ENCODE data around the gene CRHR2.
"Not testable (repeated sequence)": the region's sequence is repeated elsewhere in the genome, so short reads cannot be mapped to it uniquely, and the experiment has no call there.

The CRHR2 gene

DNA sequence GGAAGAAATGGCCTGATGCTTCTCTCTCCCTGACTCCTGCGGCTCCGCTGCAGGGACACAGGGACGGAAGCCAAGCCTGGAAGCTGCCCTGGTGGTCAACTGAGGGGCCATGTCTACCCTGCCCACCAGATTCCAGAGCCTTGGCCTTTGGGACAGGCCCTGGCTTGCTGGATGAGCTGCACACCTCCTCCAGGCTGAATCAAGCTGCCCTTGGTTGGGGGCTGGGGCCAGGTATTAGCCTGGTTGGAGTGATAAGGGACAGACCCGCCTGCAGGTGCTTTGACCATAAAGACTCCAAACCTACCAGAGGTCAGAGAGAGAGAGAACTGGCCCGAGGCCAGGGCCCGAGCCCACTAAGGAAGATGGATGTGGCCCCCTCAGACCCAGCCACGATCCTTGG, 30.1 kb downstream of the CRHR2 start:
- no peak for DNase-seq

DNA sequence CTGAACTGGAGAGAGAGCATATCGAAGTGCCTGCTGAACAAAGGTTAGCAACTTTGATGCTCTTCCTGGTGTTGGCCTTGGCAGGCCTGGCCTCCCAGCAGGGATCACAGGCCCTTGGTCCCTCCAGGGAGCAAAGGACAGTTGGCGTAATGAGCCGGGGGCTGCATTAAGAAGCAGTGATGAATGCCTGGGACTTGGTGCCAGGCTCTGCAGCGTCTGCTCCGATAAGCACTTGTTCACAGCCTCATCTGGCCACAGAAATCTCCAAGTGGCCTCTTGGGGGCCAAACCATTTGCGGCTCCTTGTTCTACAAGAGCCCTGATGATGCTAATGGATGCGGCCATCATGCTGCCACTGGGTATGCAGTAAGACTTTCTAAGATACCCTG, 31.8 kb downstream of the CRHR2 start:
- DNase-seq: no peak

DNA sequence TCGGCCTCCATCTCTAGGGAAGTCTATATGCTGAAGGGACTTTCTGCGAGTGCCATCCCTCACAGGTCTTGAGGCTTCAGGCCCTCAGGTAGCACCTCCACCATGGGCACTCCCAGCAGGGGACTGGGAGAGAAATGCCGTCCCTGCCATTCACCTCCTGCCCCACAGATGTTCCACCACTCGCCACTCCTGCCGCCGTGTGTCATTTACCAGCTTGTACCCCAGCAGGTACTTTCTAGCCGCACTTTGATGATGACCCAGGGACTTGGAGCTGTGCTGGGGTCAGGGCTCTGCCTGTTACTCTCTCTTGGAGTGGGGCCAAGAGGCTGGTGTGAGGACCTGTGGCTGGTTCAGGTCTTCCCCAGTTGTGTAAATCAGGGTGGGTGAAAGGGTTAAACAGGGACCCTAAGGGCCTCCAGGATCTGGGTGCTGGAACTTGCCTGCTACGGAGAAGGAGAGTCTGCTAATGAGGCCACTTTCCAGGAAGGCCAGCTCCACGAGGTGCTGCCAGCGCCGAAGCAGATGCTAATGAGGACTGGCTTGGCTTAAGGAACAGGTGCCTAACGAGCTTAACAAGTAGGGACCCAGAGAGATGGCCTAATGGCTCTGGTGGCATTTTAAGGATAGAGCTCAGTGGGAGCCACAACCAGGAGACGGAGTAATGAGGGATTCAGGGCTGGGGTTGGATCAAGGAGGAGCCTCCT, 32.4 kb downstream of the CRHR2 start:
- no peak for DNase-seq

DNA sequence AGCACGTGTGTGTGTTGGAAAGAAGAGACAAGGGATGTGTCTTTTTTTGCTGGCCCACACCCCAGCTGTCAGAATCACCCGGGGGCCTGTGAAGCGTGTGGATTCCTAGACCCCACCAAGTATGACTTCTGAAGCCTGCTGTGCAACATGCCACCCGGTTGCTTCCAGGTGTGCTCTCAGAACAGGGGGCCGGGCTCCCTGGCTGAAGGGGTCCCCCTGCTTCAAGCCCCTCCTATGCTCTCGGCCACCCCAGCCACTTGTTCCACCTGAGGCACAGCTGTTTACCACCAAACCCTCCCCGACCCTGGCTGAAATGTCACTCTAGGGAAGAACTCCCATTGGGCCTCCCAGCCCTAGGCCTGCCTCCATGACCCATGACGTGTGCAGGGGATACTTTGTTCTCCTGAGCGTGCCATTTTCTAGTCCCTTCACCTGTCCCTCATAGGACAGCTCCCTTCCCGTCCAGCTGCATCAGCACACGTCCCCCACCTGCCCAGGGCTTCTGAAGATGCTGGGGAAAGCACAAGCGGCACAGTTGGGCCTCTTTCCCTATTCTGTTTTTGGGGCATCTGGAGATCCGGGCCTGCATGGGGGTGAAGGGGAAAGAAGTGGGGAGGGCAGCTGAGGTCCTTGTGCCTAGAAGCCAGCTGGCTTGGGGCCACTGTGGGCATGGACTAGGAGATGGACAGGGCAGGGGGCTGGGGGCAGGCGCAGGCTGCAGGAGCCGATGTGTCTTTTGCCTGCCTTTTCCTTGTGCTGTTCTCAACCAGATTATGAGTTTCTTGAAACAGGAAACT, 33.3 kb downstream of the CRHR2 start:
- no peak for DNase-seq

DNA sequence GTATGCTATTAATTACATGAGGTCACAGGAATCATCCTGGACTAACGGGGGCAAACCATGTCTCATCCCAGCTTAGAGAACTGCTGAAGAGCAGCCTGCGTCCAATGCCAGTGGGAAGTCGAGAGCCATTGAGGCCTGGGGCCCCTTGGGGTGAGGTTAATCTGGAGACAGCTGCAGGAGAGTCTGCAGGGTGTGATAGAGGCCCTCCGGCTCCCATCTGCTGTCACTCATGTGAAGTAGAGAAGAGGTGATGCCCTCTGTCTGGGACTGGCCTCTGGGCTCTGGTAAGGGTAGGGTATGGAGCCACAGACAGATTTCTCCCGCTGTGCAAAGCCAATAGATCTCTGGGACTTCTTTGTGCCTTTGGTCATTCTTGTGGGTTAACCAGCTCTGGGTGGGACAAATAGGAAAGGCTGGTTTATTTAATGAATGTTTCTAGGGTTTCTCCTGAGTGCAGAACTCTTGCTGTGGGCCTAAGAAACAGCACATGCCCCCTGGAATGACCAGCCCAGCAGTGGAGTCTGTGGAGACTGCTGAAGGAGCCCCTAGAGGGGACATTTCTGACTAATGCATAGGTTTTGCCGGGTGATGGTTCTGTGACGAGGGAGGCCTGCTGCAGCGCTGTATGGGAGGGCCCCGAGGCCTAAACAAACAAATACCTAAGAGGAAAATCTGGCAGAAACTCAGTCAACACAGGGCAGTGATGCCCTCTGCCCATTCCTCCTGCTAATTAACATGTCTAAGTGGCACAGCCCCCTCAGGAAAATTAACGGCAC, 34.5 kb downstream of the CRHR2 start:
- DNase-seq: no peak

DNA sequence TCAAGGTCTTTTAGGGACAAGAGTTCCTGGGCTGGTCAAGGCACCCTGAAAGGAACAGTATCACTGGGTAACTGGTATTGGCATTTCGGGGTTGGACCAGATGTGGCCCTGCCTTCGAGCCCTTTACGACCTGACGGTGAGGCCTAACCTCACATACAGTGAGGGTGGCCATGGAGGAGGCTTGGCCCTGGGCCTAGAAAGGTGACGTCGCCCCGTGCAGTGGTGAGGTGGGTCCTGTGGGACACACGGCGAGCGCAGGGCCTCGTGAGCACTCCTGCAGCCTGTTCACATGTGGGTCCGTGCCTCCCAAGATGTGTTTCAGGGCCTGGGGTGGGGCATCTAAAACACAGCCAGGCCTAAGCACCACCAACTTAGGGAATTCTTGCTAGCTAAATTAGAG, 36.1 kb downstream of the CRHR2 start:
- no peak for DNase-seq

DNA sequence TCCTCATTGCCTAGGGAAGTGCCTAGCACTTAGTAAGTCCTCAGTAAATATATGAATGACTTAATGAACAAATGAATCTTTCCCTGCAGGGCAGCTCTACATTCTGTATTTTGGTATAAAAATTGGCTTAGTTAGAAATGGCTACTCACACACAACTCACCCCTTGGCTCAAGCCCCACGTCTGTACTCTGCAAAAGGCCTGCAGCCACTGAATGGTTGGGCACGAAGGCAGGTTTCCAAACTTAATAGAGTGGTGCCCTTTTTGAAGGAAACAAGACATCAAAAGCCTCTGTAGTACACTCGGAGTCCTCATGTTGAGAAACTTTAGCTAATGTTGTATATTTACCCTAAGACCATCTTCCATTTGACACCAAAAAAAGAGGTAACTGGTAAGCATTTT, 36.6 kb downstream of the CRHR2 start:
- DNase-seq: no peak

DNA sequence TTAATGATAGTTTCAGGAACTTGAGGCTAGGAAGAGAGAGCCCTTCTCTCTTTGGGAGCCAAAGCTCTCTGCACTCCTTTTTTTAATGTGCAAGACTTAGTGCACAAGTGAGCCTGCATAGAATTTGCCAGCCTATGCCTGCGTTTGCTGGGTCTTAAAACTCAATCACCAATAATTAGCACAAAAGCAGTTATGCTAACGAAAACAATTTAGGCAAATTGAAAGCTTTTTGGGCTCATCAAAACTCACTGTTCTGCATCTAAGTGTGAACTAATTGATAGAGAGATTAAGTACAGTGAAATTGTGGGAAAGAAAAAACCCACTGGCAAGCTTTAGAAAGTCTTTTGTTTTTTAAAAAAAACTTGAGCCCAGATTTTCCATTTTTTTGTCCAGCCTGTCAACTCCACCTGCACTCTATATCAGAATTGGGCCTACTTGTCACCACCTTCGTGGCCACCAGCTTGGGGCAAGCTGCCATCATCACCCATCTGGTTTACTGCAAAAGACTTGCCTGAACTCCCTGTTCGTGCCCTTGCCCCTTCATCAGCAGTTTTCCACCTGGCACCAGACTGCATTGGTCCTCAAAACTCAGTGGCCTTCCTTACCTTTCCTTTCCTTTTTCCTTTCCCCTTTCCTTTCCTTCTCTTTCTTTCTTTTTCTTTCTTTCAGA, 37.8 kb downstream of the CRHR2 start:
- DNase-seq: no peak

DNA sequence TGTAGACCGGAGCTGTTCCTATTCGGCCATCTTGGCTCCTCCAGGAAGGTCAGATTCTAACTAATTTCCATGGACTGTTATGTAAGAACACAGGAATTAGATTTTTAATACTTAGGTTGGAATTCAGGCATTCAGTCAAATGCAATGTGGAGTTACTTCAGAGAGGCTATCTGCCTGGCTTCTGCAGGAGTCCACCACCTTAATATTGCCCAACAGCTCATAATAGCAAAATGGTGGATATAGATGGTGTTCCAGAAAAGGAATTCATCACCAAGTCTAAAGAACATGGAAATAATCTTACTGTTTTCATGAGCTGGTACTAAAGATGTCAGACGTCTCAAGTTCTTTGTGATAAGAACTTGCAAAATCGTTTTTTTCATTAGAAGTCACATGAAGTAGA, 39.5 kb downstream of the CRHR2 start:
- DNase-seq: no peak

DNA sequence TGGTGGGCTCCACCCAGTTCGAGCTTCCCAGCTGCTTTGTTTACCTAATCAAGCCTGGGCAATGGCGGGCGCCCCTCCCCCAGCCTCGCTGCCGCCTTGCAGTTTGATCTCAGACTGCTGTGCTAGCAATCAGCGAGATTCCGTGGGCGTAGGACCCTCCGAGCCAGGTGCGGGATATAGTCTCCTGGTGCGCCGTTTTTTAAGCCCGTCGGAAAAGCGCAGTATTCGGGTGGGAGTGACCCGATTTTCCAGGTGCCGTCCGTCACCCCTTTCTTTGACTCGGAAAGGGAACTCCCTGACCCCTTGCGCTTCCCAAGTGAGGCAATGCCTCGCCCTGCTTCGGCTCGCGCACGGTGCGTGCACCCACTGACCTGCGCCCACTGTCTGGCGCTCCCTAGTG, 39.9 kb downstream of the CRHR2 start:
- not testable (repeated sequence) for DNase-seq

DNA sequence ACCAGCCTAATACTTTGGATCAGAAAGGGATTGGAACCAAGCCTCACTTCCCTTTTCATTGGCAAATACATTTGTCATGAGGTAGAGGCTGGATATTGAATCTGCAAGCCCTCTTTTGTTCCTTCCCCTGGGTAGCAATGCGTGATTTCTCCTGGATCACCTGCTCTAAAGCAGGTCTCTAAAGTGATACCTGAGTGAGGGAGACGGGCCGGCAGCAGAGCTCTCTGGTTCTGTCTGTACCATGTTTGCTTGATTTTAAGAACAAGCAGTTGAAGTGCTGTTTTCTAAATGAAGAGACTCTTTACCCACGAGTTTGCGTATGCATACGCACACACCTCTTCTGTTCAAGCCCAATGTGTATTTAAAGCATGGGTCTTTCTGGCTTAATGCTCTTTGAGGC, 46.5 kb downstream of the CRHR2 start:
- DNase-seq: no peak

DNA sequence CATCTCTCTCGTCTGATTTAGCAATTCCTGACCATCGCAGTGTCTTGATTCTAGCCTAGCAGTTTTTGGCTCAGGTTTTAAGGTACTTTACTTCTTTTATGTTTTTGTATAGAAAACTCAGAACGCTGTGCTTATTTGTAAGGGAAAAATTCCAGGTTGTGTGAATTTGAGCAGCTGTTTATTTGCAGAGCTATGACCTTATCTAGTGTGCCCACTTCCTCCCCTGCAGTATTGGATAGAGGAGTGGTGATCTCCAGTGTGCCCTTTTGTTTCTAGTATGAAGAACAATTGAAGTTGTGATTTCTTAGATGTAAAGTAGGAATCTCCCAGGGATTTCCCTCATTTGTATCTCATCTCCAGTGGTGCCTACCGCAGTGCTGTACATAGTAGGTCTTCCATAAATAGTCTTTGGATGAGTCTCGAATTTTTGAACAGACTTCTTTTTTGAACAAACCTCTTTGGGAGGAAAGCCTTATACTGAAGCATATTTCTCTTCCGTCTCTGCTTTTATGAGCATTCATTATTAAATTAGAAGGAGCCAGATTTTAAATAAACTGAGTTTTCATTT, 47.5 kb downstream of the CRHR2 start:
- DNase-seq: no peak

DNA sequence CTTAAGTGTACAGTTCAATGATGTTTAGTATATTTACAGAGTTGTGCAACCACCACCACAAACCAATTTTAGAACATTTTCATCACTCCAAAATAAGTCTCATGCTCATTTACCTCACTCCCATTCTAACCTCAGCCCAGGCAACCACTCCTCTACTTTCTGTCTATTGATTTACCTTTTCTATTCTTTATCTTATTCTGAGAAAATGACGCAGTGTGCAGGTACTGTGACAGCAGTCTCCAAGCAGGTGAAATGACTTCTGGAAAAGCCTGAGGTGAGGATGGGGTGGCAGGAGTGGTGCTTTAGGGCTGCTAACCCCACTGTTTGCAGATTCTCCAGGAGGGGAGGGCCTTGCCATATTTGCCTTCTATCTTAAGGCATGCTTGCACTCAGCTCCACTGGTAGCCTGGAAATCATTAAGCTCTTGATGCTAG, 48.0 kb downstream of the CRHR2 start:
- DNase-seq: no peak

DNA sequence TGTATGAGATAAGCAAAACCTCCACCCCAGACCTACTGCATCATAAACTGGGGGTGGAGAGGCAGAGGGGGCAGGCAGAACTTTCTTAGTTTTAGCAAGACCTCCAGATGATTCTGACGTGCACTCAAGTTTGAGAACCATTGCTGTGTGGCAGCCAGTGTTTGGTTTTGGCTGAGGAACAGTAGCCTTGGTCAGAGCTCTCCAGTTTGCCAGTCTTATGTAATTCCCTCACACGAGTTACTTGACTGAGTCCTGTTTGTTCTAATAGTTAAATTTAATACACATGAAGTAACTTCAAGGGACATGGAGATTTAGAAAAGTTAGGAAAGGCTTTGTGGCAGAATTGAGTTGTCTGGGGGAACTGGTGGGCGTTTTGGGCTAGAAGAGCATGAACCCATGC, 49.0 kb downstream of the CRHR2 start:
- DNase-seq: no peak

DNA sequence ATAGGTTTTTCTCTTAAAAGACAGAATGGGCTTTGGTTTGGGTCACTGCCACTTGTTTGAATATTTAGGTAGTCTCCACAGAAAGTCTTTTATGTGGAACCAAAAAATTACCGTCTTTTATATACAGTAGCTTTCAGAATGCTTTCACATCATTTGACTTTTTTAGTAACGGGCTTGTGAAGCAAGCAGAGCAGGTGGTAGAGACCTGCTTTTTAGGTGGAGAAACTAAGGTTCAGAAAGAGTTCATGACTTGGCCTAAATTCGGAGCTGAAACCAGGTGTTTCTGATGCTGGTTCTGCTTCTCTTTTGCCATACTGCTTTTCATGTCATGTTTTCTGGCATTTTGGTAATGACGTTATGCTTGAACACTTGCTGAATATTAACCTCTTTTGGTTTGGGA, 51.3 kb downstream of the CRHR2 start:
- DNase-seq: no peak

DNA sequence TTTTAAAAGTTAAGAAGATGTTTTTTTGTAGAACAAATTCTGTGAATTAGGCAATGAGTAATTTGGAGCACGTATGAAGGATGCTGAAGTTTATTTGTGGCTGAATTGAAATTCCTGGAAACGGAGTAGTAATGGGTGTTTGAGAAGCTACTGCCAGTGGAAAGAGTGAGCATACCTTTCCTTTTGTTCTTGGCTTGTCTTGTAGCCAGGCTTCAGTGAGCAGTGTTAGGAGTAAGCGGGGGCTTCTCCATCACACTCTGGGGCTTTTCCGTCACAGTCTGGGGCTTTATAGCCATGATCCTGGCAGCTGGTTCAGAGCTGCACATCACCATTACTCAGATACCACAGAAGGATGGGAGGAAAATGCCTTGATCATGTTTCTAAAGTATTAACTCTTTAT, 55.2 kb downstream of the CRHR2 start:
- no peak for DNase-seq

DNA sequence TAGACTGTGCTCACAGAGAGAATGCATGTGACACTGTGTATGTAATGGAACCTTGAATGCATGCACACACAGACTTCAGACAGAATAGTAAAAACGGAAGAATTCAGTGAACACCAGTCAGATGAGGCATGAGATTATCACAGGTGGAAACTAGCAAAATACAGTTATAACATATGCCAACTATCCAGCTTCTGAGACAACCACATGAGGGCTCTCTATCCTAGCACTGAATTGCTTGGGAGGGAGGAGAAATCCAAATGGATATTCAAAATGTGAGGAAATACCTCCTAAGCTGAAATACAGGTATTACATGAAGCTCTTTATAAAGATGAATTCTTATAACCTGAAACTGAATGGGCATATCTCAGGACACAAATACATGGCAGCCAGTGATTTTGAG, 57.0 kb downstream of the CRHR2 start:
- DNase-seq: peak; percentile 17

DNA sequence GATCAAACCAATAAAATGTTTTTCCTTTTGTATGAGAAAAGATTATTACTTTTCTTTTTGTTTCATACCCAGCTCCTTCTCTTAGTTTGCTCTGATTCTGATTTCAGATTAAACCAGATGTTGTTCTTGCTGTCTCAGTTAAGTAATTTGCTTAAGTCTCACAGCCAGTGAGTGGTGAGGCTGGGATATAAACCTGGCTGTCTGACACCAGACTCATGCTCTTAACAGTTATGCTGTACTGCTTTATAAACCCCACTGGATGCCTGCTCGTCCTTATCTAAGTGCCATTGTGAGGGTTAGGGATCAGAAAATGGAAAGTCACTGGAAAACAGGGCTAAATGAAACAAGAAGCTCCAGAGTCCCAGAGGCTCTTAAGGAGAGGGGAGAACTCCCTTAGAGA, 63.3 kb downstream of the CRHR2 start:
- no peak for DNase-seq

DNA sequence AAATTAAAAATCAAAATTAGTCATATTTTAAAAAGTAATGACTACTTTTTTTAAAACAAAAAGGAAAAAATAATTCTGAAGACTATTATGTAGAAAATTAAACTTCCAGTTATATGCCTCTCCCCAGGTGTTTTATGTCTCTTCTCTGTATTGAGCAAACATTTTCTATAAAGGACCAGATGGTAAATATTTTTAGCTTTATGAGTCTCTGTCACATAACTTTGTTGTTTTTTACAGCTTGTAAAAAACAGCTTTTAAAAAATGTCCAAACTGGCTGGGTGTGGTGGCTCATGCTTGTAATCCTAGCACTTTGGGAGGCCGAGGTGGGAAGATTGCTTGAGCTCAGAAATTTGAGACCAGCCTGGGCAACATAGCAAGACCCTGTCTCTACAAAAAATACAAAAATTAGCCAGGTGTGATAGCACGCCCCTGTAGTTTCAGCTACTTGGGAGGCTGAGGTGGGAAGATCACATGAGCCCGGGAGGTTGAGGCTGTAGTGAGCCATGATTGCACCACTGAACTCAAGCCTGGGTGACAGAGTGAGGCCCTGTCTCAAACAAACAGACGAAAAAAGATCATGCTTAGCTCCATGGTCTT, 64.1 kb downstream of the CRHR2 start:
- DNase-seq: no peak

DNA sequence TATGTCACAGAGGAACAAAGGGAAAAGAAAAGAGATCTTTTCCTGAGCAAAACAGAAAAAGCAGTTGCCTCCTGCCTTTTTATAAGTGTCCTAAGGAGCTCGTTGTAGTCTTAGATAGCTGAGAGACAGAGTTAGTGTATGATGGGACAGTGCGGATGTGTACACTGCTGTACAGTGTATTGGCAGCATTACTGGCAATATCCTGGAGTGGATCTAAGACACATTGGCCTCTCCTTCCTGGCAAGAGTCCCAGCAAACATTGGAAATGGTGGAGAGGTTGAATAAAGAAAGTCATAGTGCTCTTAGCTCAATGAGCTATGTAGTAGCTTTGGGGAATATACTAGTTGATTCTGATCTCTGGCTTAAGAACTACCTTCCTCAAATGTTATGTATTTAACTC, 64.9 kb downstream of the CRHR2 start:
- DNase-seq: no peak

DNA sequence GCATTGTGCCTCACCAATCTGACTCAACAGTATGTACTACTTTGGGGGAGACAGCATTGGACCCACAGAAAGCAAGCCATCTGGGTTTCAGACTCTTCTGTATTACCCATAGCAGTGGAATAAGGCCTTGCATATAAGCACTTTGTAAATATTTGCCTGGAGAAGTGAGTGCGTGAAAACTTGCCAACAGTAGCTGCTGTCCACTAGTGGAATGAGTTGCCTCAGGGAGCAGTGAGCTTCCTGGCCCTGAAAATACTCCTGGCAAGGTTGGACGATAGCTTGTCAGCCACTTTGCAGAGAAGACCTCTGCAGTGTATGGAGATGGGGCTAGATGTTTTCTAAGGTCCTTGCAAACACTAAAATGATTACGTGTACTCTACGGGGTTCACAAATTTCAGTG, 65.9 kb downstream of the CRHR2 start:
- no peak for DNase-seq
